ENCODE measurements around the gene ZNF614. TPM values are rescaled to one million over a fixed set of nuclear protein-coding genes. Genes with fewer than 3 reads are reported as not detected.
A peak's percentile ranks its signal among the peaks of the same experiment; 100 is the strongest.
"Not testable (repeated sequence)": the region's sequence is repeated elsewhere in the genome, so short reads cannot be mapped to it uniquely, and the experiment has no call there.

Gene ZNF614
- total and polyA plus RNA-seq, 9 donors, result 6.3 to 12.7 (median 10.1) TPM

DNA sequence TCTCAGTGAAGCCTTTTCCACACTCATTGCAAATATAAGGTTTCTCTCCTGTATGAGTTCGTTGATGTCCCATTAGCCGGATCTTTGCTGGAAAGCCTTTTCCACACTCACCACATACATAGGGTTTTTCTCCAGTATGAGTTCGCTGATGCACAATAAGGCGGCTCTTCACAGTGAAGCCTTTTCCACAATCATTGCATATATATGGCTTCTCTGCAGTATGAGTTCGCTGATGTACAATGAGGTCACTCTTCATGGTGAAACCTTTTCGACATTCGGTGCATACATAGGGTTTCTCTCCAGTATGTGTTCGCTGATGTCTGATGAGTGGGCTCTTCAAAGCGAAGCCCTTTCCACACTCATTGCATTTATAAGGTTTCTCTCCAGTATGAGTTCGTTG is 34.8 kb downstream of the ZNF614 start:
- DNase-seq, result no peak
- peaks cover 15 to 64% of the 10 kb centered on the region in 2 donors for H3K9me3 ChIP-seq
- no peak overlapping the region for H3K4me3 ChIP-seq

DNA sequence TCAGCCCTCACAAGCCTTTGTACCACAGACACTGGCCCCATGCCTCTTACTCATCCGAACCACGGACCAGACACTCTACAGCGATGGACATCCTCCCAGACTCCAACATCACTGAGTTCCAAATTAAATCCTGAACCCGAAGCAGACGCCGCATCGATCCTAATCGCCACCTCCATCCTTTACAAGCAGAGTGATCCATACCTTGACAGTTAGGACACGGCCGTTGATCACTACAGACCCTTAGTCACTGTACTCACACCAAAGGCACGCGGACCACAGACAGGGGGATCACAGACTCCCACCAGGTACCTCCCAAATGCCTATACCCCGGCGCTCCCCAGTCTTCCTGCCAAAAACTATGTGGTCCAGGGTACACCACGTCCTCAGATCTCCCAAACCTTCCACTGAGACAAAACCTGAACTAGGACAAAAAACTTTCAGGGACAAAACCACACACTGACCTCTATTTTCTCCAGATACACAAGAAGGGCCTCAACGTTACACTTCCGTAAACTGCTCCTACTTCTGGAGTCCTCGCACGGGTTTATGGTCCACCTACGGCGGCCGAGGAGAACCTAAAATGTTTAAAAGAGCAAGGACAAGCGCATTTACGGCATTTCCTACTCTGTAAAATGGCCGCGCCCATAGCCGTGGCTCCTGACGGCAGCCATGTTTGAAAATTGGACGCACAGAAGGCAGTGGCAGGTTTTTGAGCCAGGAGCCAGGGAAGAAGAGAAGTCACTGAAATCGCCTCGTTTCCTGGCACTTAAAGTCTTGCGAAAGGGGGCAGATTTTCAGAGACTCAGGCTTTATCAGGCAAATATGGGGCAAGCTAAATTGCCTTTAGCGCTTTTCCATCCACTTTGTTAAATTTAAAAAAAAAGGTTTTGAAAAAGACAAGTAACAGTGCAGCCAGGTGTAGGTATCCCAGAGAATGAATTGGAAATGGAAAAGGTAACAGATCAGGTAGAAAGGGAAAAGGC is 41.6 kb downstream of the ZNF614 start, which contains the start of gene ZNF350:
ZNF350 (minus strand) TSS at position 532 of the 983 bp plus-strand sequence. CDS start 12,480 bp downstream, outside the sequence.
- WGBS, 3 donors, result 1 to 2% (median 2%) methylated on average over 33 of the region's 33 CpGs
- H3K27ac ChIP-seq, result peak within 1 kb of the TSS; percentile 12 to 41
- peak; percentile 85 to 90 (median 89) for DNase-seq
- intact Hi-C loops (cut with DNase I), result no loop called here
- H3K27me3 ChIP-seq, result no peaks in the 10 kb centered on the region
- peaks cover 0 to 21% of the 10 kb centered on the region in 2 donors for H3K9me3 ChIP-seq
- peak within 1 kb of the TSS; percentile 70 for H3K4me3 ChIP-seq
- H3K36me3 ChIP-seq, result no peaks in the 10 kb centered on the region
- TF ChIP-seq, protein P1, sequence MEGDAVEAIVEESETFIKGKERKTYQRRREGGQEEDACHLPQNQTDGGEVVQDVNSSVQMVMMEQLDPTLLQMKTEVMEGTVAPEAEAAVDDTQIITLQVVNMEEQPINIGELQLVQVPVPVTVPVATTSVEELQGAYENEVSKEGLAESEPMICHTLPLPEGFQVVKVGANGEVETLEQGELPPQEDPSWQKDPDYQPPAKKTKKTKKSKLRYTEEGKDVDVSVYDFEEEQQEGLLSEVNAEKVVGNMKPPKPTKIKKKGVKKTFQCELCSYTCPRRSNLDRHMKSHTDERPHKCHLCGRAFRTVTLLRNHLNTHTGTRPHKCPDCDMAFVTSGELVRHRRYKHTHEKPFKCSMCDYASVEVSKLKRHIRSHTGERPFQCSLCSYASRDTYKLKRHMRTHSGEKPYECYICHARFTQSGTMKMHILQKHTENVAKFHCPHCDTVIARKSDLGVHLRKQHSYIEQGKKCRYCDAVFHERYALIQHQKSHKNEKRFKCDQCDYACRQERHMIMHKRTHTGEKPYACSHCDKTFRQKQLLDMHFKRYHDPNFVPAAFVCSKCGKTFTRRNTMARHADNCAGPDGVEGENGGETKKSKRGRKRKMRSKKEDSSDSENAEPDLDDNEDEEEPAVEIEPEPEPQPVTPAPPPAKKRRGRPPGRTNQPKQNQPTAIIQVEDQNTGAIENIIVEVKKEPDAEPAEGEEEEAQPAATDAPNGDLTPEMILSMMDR (IDR thresholded peaks at IDR 0.05), result no peak
- TF ChIP-seq POLR2A (IDR thresholded peaks at IDR 0.05), result peak; percentile 19
- peaks cover 3% of the 10 kb centered on the region for H3K4me1 ChIP-seq (ENCODE audit: insufficient read depth)

More for the DNA sequence above, 34.8 kb downstream of the ZNF614 start:
- 98 to 99% (median 99%) methylated on average over 10 of the region's 10 CpGs for WGBS, 3 donors
- intact Hi-C loops (cut with DNase I), result no loop called here
- Histone ChIP-seq H3K4me1 (ENCODE audit: insufficient read depth) (no peaks in the 10 kb centered on the region), H3K27ac (no peak overlapping the region), H3K27me3 (no peaks in the 10 kb centered on the region), H3K36me3 (peaks cover 4% of the 10 kb centered on the region)
- TF ChIP-seq EP300 (IDR thresholded peaks at IDR 0.05), result no peak
- TF ChIP-seq, protein P1 (IDR thresholded peaks at IDR 0.05), result no peak
- TF ChIP-seq POLR2A (IDR thresholded peaks at IDR 0.05), result no peak

DNA sequence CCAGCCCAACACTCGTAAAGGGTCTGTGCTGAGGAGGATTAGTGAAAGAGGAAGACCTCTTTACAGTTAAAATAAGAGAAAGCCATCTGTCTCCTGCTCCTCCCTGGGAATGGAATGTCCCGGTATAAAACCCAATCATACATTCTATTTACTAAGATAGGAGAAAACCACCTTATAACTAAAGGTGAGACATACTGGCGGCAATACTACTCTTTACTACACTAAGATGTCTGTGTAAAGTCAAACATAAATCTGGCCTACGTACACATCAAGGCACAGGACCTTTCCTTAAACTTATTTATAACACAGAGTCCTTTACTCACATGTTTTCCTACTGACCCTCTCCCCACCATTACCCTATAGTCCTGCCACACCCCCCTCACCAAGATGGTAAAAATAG is 44.8 kb downstream of the ZNF614 start:
- Histone ChIP-seq H3K36me3 (no peaks in the 10 kb centered on the region), H3K9me3 (peaks cover 0 to 41% of the 10 kb centered on the region in 2 donors)

DNA sequence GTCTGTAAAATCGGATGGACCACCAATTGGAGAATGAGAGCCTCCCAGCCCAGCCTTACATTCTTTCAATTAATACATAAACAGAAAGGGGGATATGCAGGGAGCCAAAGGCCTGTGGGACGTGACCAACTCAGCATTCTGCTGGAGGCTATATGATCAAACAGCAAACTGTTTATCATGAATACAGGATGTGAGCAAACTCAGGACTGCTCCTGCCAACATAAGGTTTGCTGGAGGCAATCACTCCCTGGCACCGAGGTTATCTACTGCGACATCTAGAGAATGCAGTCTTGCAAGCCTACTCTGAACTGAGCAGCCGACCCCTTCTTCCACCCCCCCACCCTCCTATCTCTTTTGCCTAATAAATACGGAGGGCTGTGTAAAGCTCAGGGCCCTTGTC is 47.3 kb downstream of the ZNF614 start:
- H3K36me3 ChIP-seq; H3K27ac ChIP-seq; H3K27me3 ChIP-seq; intact Hi-C loops (cut with DNase I); H3K4me1 ChIP-seq (ENCODE audit: insufficient read depth); DNase-seq; H3K4me3 ChIP-seq: not testable (repeated sequence)
- peaks cover 0 to 64% of the 10 kb centered on the region in 2 donors for H3K9me3 ChIP-seq
- 91 to 96% (median 95%) methylated on average over 6 of the region's 6 CpGs for WGBS, 3 donors

More for the DNA sequence above, 44.8 kb downstream of the ZNF614 start:
- no peaks in the 10 kb centered on the region for H3K27me3 ChIP-seq
- H3K27ac ChIP-seq, result no peak overlapping the region
- WGBS, 3 donors, result 90 to 97% (median 92%) methylated on average over 4 of the region's 4 CpGs
- peaks cover 3% of the 10 kb centered on the region for H3K4me1 ChIP-seq (ENCODE audit: insufficient read depth)
- no peak for DNase-seq
- TF ChIP-seq, protein P1 (IDR thresholded peaks at IDR 0.05), result no peak
- TF ChIP-seq POLR2A (IDR thresholded peaks at IDR 0.05) (no peak), EP300 (IDR thresholded peaks at IDR 0.05) (no peak)
- intact Hi-C loops (cut with DNase I), result no loop called here
- H3K4me3 ChIP-seq, result no peak overlapping the region
